GM12878 (cell line): ENCODE measurements around the gene CCDC18. TPM values are rescaled to one million over a fixed set of nuclear protein-coding genes. Genes with fewer than 3 reads are reported as not detected.

Experiments used
- ATAC-seq: fragments of 200-7000 bp; cut with Tn5 transposase; 3 replicates; pipeline ENCODE4 v1.9.1; 2020; ENCODE audit warnings: mild to moderate bottlenecking, moderate library complexity
- BruUV-seq: library from RNA; stranded (reverse); fragments of 400-500 nt; replicated peaks from 2 replicates; lab custom pipeline; 2021; lab: Mats Ljungman, UMichigan
- CTCF ChIA-PET: fragments of 300-600 bp; sonication (Branson Sonifier 250); formaldehyde crosslinking; extraction: SDS; loops from one replicate; lab custom pipeline; 2021; ENCODE audit warnings: inconsistent platforms; lab: Yijun Ruan, JAX
- POLR2A ChIA-PET: fragments of 350-600 bp; formaldehyde crosslinking; extraction: SDS; loops from one replicate; lab custom pipeline; 2021; ENCODE audit warnings: inconsistent platforms; lab: Charles Lee
- RAD21 ChIA-PET: fragments of 300-600 bp; sonication (Branson Sonifier 250); formaldehyde crosslinking; loops from one replicate; lab custom pipeline; 2023; ENCODE audit warnings: antibody characterized with exemption; ENCODE audit not compliant: unreplicated experiment; lab: Charles Lee
- SMC1A ChIA-PET: fragments of 300-600 bp; sonication (Branson Sonifier 250); formaldehyde crosslinking; loops from one replicate; lab custom pipeline; 2023; ENCODE audit not compliant: unreplicated experiment, uncharacterized antibody; lab: Charles Lee
- DNase-seq: peaks from one replicate; pipeline ENCODE4 v3.0.0-alpha.2; 2011; ENCODE audit warnings: low read depth, low spot score
- FAIRE-seq: peaks from 3 replicates; lab custom pipeline; 2011; peaks lifted over from hg19 to GRCh38; lab: Jason Lieb, UNC
- H2AFZ ChIP-seq: 2 replicates; pipeline ENCODE4 v1.6.0; 2011; ENCODE audit warnings: low read depth, low read length, control low read depth; ENCODE audit not compliant: control insufficient read depth
- H3K27ac ChIP-seq: 2 replicates; pipeline ENCODE4 v1.5.1; 2011; ENCODE audit warnings: control low read depth; ENCODE audit not compliant: control insufficient read depth, insufficient read depth
- H3K27me3 ChIP-seq, 2 experiments: replicated peaks in 1 of 2; 2 replicates each; pipeline versions ENCODE4 v1.6.0 to v1.6.1; 2011; ENCODE audit warnings: low read length in 1 of 2; ENCODE audit not compliant: control insufficient read depth in 2 of 2, insufficient read depth in 2 of 2
- H3K36me3 ChIP-seq, 2 experiments: 2 replicates each; pipeline ENCODE4 v1.5.1; 2011; ENCODE audit warnings: low read length in 1 of 2; ENCODE audit not compliant: control insufficient read depth in 2 of 2, insufficient read depth in 2 of 2
- H3K4me1 ChIP-seq: 2 replicates; pipeline ENCODE4 v1.6.1; 2011; ENCODE audit warnings: mild to moderate bottlenecking, low read length, moderate library complexity, mixed read lengths; ENCODE audit not compliant: control insufficient read depth, insufficient read depth
- H3K4me2 ChIP-seq: 2 replicates; pipeline ENCODE4 v1.6.0; 2011; ENCODE audit warnings: control low read depth; ENCODE audit not compliant: control insufficient read depth, insufficient read depth
- H3K4me3 ChIP-seq: fragments of 200-600 bp; sonication (generic); 2 replicates; pipeline ENCODE4 v1.5.1; 2016
- H3K79me2 ChIP-seq: 2 replicates; pipeline ENCODE4 v1.6.0; 2011; ENCODE audit warnings: low read length; ENCODE audit not compliant: control insufficient read depth, insufficient read depth
- H3K9ac ChIP-seq: 2 replicates; pipeline ENCODE4 v1.8.0; 2011; ENCODE audit warnings: low read length, control low read depth, mixed read lengths; ENCODE audit not compliant: control insufficient read depth, insufficient read depth
- H3K9me3 ChIP-seq: replicated peaks from 3 replicates; pipeline ENCODE4 v1.5.1; 2011; ENCODE audit warnings: mild to moderate bottlenecking, low read length; ENCODE audit not compliant: control insufficient read depth, insufficient read depth
- H4K20me1 ChIP-seq: 2 replicates; pipeline ENCODE4 v1.6.0; 2011; ENCODE audit not compliant: control insufficient read depth, insufficient read depth
- CHD1 ChIP-seq: IDR thresholded peaks from 2 replicates; pipeline ENCODE4 v1.6.1; 2012; ENCODE audit warnings: low read depth, low read length, improper control_type of control experiment
- CREB1 ChIP-seq: IDR thresholded peaks from 2 replicates; pipeline ENCODE4 v1.6.1; 2012; ENCODE audit warnings: low read depth, mild to moderate bottlenecking, inconsistent platforms
- E2F4 ChIP-seq: IDR thresholded peaks from 2 replicates; pipeline ENCODE4 v1.6.1; 2012; ENCODE audit warnings: low read depth, low read length, improper control_type of control experiment
- EED ChIP-seq: sonication (generic); IDR thresholded peaks from 2 replicates; pipeline ENCODE4 v1.6.1; 2016; ENCODE audit warnings: antibody characterized with exemption, low read depth
- HCFC1 ChIP-seq: fragments of 150-350 bp; IDR thresholded peaks from 2 replicates; pipeline ENCODE4 v1.6.1; 2014; ENCODE audit warnings: low read length
- HSF1 ChIP-seq: fragments of 150-350 bp; IDR thresholded peaks from 2 replicates; pipeline ENCODE4 v1.6.1; 2014; ENCODE audit warnings: mild to moderate bottlenecking, low read depth, low read length
- IKZF1 ChIP-seq: fragments of 450-650 bp; conservative IDR thresholded peaks from 2 replicates; pipeline ENCODE4 v1.6.1; 2017; ENCODE audit warnings: antibody characterized with exemption, mild to moderate bottlenecking
- JUND ChIP-seq: IDR thresholded peaks from 2 replicates; pipeline ENCODE4 v1.6.1; 2012; ENCODE audit warnings: low read depth, mild to moderate bottlenecking, low read length, improper control_type of control experiment, moderate library complexity
- MAX ChIP-seq: IDR thresholded peaks from 2 replicates; pipeline ENCODE4 v1.6.1; 2012; ENCODE audit warnings: low read depth, low read length, improper control_type of control experiment
- NRF1 ChIP-seq: conservative IDR thresholded peaks from 2 replicates; pipeline ENCODE4 v1.6.1; 2011; ENCODE audit warnings: mild to moderate bottlenecking, low read depth, low read length, improper control_type of control experiment
- PML ChIP-seq: IDR thresholded peaks from 2 replicates; pipeline ENCODE4 v1.6.1; 2012; ENCODE audit warnings: low read length, inconsistent platforms
- TAF1 ChIP-seq: IDR thresholded peaks from 2 replicates; pipeline ENCODE4 v1.6.1; 2011; ENCODE audit warnings: mild to moderate bottlenecking, low read depth, low read length, borderline replicate concordance
- ZBTB11 ChIP-seq: fragments of 450-650 bp; formaldehyde crosslinking; IDR thresholded peaks from 2 replicates; pipeline ENCODE4 v1.5.0; 2022; ENCODE audit warnings: mild to moderate bottlenecking, missing genetic modification characterization
- ZSCAN29 ChIP-seq: fragments of 450-650 bp; IDR thresholded peaks from 2 replicates; pipeline ENCODE4 v1.6.1; 2017; ENCODE audit warnings: mild to moderate bottlenecking, moderate library complexity
- in situ Hi-C: fragments of 300-500 bp; cut with MboI; formaldehyde crosslinking; loops from 9 replicates; pipeline ENCODE4 v1.14.3; 2018; ENCODE audit warnings: mixed read lengths
- intact Hi-C: fragments of 100-400 bp; cut with micrococcal nuclease; formaldehyde crosslinking; loops from one replicate; pipeline ENCODE4 v1.14.2; 2022; ENCODE audit not compliant: unreplicated experiment
- polyA plus RNA-seq, 11 experiments: library from polyadenylated mRNA; depleted of rRNA in 4 of 11; unstranded in 6 of 11; stranded (reverse) in 5 of 11; fragments of >200 nt; fragmentation: Nextera tagmentation in 4 of 11; fragmentation: Illumina TruSeq in 1 of 11; extraction: Ambion mirVana in 4 of 11; extraction: Trizol in 1 of 11; gene quantifications; 1 replicate in 1 of 11; 2 replicates in 10 of 11; pipeline versions ENCODE4 v1.2.1 to v1.2.3, GENCODE V29; 2011 to 2016; ENCODE audit warnings: inconsistent platforms in 2 of 11, missing spikeins in 2 of 11, low read depth in 1 of 11
- total RNA-seq, 4 experiments: library from RNA; depleted of rRNA in 3 of 4; stranded (reverse); fragments of >200 nt in 3 of 4; fragmentation: Illumina TruSeq in 1 of 4; extraction: Trizol in 1 of 4; gene quantifications; 2 replicates each; pipeline versions ENCODE4 v1.2.1 to v1.2.3, GENCODE V29; 2013 to 2021

The CCDC18 gene
- total and polyA plus RNA-seq, 10 of the 15 experiments (the other 5 are each of a cell fraction or from before 2014, with no cell fraction given), result 15.6 to 34.9 (median 19.5) TPM

GRCh38 chr1:93132638-93133037, 47.9 kb upstream of the CCDC18 start:
- BruUV-seq, result no TSS peak

More at GRCh38 chr1:93132638-93133037, 47.9 kb upstream of the CCDC18 start:
- ChIA-PET CTCF (interaction anchor here (0.6 to 1.4 kb wide), 2 partner anchors 8 to 193 kb away, joined by 3 to 5 read pairs; no protein-coding TSS in a partner anchor), RAD21 (interaction anchor here (1.3 kb wide), 1 partner anchor 54 kb away, joined by 3 read pairs; the partner anchor contains the start of gene MTF2), POLR2A (interaction anchor here (1.0 kb wide), 1 partner anchor 9 kb away, joined by 3 read pairs; no protein-coding TSS in a partner anchor), SMC1A (interaction anchor here (0.6 to 1.6 kb wide), 3 partner anchors 32 to 72 kb away, joined by 3 to 5 read pairs (median 3); no protein-coding TSS in a partner anchor)
- Histone ChIP-seq H4K20me1 (no peaks in the 10 kb centered on the region), H3K79me2 (no peaks in the 10 kb centered on the region), H3K4me3 (no peak overlapping the region), H3K27ac (no peak overlapping the region), H3K27me3 (no peaks in the 10 kb centered on the region), H3K4me2 (no peak overlapping the region), H3K4me1 (no peaks in the 10 kb centered on the region), H3K36me3 (peaks cover 4 to 18% of the 10 kb centered on the region in 2 experiments), H3K9ac (no peak overlapping the region), H2AFZ (no peak overlapping the region), H3K9me3 (no peaks in the 10 kb centered on the region)
- DNase-seq (no peak), FAIRE-seq (no peak), ATAC-seq (no peak)
- TF ChIP-seq CREB1 (no peak), NRF1 (no peak), PML (no peak), EED (no peak), ZBTB11 (CRISPR knock-in tag) (no peak), CHD1 (no peak), JUND (no peak), HSF1 (no peak), MAX (no peak), IKZF1 (no peak), HCFC1 (no peak), TAF1 (no peak), ZSCAN29 (no peak), E2F4 (no peak)
- intact Hi-C loops, result no loop called here
- in situ Hi-C loops, result no loop called here
